RKO (cell line): Measurements from ENCODE around the gene TSTD2.

ENCODE experiments used
- DNase-seq: peaks from one replicate; pipeline ENCODE4 v3.0.0-alpha.2; 2016; ENCODE audit warnings: low spot score

TSTD2 gene

GRCh38 chr9:97562542-97562941 is 70.6 kb downstream of the TSTD2 start:
- DNase-seq = no peak

GRCh38 chr9:97561501-97561900 is 71.7 kb downstream of the TSTD2 start:
- DNase-seq = no peak

- no peak for DNase-seq
These were observed 72.3 kb downstream of the TSTD2 start for GRCh38 chr9:97560851-97561250.

- DNase-seq = no peak
These were observed 73.0 kb downstream of the TSTD2 start for GRCh38 chr9:97560154-97560553.

- no peak for DNase-seq
These were observed 74.1 kb downstream of the TSTD2 start for GRCh38 chr9:97559111-97559514.

GRCh38 chr9:97558701-97559101 is 74.5 kb downstream of the TSTD2 start:
- DNase-seq = no peak

- no peak for DNase-seq
These were observed 75.5 kb downstream of the TSTD2 start for GRCh38 chr9:97557606-97558095.

- DNase-seq = no peak
These were observed 76.2 kb downstream of the TSTD2 start for GRCh38 chr9:97556721-97557605.

- no peak for DNase-seq
These were observed 77.0 kb downstream of the TSTD2 start for GRCh38 chr9:97556036-97556720.

- DNase-seq = no peak
These were observed 78.0 kb downstream of the TSTD2 start for GRCh38 chr9:97555164-97555563.

GRCh38 chr9:97554566-97555075 is 78.5 kb downstream of the TSTD2 start:
- DNase-seq = no peak

GRCh38 chr9:97553841-97554240 is 79.3 kb downstream of the TSTD2 start:
- DNase-seq = no peak

- no peak for DNase-seq
These were observed 80.0 kb downstream of the TSTD2 start for GRCh38 chr9:97553141-97553540.

GRCh38 chr9:97551308-97551707 is 81.9 kb downstream of the TSTD2 start:
- DNase-seq = no peak

GRCh38 chr9:97550386-97550785 is 82.8 kb downstream of the TSTD2 start:
- DNase-seq = no peak
